GM19240 (cell line): ENCODE measurements around the gene CENPB.
"Not testable (repeated sequence)": the region's sequence is repeated elsewhere in the genome, so short reads cannot be mapped to it uniquely, and the experiment has no call there.

ENCODE experiments used
- DNase-seq: peaks from one replicate; pipeline ENCODE4 v3.0.0; 2011; ENCODE audit warnings: low spot score; ENCODE audit not compliant: insufficient read length

Gene CENPB, protein sequence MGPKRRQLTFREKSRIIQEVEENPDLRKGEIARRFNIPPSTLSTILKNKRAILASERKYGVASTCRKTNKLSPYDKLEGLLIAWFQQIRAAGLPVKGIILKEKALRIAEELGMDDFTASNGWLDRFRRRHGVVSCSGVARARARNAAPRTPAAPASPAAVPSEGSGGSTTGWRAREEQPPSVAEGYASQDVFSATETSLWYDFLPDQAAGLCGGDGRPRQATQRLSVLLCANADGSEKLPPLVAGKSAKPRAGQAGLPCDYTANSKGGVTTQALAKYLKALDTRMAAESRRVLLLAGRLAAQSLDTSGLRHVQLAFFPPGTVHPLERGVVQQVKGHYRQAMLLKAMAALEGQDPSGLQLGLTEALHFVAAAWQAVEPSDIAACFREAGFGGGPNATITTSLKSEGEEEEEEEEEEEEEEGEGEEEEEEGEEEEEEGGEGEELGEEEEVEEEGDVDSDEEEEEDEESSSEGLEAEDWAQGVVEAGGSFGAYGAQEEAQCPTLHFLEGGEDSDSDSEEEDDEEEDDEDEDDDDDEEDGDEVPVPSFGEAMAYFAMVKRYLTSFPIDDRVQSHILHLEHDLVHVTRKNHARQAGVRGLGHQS

DNA sequence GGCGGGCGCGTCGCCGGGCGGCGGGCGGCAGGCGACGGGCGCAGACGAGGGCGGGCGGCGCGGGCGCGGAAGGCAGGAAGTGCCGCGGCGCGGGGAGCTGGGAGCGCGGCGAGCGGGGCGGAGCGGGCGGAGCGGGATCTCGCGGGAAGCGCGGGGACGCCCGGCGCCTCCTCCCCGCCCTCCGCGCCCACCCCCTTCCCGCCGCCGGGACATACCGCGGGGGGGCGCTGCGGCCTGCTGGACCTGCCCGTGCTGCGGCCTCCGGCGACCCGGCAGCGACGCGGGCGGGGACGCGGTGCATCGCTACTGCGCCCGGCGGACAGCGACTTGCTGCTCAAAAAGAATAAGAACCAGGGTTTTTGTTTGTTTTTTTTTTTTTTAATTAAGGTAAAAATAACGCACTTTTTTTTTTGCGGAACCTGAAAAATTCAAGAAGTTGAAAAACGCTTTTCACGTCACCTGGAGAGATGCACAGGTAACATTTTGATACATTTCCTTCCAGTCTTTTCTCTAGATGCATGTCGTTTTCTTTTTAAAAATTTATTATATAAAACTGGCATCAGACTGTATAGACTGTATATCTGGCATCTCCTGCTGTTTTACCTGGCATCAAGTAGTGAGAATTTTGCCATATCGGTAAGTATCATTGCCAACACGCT is at the start of gene CENPB:
CENPB (minus strand) TSS at position 76 of the 659 bp plus-strand sequence. CDS start 257 bp downstream, outside the sequence.
- DNase-seq, result peak; percentile 94

DNA sequence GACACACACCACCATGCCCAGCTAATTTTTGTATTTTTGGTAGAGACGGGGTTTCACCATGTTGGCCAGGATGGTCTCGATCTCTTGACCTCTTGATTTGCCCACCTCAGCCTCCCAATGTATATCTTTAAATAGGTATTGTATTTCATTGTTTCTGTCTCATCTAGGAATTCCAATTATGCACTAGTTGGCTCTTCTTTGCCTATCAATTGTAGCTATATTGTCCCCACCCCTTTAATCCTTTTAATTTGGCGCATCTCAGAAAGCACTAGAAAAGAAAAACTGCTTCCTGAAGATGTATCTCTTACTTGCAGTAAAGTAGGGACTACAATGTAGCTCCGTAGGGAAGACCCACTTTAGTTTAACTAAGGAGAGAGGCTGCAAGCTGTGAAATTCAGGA is 49.6 kb upstream of the CENPB start:
- no peak for DNase-seq

DNA sequence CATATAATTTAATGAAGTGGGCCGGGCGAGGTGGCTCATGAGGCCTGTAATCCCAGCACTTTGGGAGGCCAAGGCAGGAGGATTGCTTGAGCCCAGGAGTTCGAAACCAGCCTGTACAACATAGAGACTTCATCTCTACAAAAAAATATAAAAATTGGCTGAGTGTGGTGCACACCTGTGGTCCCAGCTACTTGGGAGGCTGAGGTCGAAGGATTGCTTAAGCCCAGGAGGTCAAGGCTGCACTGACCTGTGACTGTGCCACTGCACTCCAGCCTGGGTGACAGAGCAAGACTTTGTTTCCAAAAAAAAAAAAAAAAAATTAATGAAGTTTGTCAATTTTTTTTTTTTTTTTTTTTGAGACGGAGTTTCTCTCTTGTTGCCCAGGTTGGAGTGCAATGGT is 43.4 kb upstream of the CENPB start:
- not testable (repeated sequence) for DNase-seq

DNA sequence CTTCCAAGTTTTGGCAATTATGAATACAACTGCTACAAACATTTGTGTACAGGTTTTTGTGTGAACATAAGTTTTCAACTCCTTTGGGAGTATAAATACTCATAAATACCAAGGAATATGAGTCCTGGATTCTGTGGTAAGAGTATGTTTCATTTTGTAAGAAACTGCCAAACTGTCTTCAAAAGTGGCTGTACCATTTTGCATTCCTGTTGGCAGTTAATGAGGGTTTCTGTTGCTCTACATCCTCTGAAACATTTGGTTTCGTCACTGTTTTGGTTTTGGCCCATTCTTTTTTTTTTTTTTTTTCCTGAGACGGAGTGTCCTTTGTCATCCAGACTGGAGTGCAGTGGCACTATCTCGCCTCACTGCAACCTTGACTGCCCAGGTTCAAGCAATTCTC is 42.3 kb upstream of the CENPB start:
- DNase-seq, result no peak

DNA sequence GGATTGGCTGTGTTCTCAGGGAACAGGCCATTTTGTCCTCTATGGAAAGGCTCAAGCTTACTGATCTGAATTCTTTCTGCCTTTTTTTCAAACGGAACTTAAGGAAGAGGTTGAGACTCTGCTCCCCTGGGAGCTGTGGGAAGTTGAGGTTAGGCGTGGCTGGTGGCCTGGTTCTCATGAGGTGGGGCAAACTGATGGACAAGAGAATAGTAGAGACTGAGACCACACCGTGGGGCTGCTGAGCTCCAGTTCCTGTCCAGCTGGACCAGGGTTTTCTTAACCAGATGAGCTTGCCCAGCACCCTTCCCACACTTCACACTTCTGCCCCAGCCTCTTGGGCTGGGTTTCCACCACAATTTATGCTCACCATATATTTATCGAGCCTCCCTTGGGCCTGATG is 39.9 kb upstream of the CENPB start:
- no peak for DNase-seq

DNA sequence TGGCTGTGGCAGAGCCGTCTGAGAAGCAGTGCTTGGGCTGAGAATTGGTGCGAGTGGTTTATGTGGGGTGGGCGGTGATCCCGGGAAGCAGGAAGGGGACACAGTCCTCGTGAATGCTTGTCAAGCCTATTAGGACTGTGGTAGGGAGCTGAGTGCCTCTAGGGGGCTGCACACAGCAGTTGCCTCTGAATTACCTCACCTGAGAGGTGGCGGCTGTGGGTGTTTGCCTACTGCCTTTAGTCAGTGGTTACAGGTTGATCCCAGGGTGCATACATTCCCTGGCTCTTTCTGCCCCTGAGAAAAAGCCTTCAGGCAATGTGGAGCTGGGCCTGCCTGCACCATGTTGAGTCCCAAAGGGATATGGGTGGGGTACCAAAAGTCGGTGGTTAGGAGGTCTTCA is 39.0 kb upstream of the CENPB start:
- DNase-seq, result no peak

DNA sequence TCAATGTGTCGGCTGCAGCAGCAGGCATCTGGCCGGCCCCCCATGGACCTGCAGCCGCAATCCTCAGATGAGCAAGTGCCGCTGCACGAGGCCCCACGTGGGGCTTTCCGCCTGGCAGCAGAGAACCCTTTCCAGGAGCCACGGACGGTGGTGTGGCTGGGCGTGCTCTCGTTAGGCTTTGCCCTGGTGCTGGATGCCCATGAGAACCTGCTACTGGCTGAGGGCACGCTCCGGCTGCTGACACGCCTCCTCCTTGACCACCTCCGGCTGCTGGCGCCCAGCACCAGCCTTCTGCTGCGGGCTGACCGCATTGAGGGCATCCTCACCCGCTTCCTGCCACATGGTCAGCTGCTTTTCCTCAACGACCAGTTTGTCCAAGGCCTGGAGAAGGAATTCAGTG is 37.3 kb upstream of the CENPB start:
- DNase-seq, result no peak

DNA sequence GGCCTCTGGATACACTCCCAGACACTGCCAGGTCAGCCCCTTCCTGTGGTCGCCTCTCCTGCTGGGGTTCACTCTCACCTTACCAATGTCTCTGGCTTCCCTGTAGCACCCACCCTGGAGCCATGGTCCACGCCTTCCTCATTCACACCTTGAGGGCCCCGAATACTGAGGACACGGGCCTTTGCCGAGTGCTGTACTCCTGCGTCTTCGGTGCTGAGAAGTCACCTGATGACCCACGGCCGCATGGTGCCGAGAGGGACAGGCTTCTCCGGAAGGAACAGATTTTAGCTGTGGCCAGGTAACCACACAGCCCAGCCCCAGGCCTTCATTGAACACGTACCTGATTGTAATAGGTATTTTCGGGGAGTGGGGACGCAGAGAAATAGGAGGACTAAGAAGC is 35.5 kb upstream of the CENPB start:
- no peak for DNase-seq

DNA sequence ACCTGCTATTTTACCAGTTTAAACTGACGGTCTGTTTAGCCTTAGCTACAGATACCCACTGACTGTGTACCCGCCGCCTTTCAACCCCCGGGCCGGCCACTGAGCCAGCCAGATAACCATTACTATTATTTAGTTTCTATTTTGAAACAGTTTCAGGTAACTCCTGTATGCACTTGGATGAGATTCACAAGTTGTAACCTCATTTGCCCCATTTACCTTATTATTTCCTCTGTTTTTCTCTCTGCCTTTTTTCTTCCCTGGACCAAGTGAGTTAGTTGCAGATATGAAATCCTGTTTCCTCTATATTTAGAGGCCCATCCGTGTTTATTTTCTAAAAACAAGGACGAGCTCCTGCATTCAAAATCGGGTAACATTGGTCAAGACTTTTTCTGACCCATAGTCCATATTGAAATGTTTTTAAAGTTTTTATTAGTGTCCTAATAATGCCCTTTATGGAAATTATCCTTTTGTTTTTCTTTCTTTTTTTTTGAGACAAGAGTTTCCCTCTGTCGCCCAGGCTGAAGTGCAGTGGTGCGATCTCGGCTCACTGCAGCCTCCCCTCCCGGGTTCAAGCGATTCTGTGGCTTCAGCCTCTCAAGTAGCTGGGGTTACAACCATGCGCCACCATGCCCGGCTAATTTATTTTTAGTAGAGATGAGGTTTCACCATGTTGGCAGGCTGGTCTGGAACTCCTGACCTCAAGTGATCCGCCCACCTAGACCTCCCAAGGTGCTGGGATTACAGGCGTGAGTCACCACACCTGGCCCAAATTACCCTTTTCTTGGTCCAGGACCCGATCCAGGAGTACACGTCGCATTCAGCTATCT is 34.6 kb upstream of the CENPB start:
- DNase-seq, result no peak

DNA sequence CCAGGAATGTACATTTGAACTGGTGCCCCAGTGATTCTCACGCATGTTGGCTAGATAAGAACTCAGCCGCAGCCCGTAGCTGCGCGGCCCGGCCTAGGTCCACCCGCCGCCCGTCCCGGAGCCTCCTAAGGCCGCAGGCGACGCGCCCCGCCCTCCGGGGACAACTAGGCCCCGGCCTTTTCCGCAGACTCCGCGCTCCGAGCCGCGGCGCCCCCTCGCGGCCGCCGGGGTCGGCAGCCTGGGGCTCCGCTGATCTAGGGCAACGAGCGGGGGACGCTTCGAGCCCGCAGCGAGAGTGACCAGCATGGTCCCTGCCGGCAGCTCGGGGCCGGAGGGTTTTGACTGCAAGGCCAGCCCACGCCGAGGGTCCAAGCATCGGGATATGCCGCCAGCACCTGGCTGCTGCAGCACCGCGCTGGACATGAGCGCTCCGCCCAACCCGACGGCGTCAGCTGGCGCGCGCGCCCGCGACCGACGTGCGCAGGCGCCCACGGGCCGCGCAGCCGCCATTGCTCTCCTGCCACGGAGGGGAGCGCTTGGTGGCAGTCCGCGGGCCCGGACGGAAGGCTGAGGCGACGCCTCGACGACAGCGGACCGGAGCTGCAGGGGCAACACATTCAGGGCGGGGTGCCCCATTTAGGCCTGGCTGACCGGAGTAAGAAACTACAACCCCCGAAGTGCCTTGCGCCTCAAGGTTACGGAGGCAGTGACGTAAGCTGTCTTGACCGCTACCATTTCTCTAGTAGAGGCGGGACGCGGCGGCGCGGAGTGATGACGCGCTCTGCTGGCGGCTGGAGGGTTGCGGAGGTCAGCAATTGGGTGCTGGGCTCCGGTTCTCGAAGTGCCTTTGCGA is 33.7 kb upstream of the CENPB start, which contains the start of gene AP5S1:
AP5S1 (plus strand) TSS at position 500 of the 853 bp plus-strand sequence. CDS start 1,571 bp downstream, outside the sequence.
- DNase-seq, result peak; percentile 89

DNA sequence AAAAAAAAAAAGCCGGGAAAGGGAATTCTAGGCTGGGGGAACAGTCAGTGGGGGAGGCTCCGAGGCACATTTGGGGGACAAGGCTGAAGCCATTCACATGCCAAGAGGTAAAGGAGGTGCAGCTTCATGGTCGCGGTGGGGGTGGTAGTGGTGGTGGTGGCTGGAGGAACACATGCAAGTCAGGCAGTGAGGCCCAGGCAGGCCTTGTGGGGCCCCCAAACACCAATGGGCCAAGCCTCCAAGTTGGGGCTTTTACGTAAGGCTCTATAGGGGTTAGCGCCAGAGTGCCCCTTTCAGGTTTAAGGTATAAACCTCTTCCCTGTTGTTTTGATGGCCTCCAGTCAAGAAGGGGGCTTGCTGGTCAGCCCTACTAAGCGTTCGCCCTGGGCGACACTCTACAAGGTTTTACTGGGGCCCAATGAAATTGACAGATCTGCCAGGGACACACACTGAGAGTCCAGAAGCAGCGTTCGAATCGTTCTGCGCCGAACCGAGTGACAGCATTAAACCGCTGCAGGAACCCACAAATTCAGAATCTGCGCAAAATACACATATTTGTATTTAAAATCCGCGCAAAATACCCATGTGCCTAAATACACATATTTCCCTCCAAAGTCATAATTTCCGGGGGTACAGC is 33.0 kb upstream of the CENPB start:
- DNase-seq, result no peak

DNA sequence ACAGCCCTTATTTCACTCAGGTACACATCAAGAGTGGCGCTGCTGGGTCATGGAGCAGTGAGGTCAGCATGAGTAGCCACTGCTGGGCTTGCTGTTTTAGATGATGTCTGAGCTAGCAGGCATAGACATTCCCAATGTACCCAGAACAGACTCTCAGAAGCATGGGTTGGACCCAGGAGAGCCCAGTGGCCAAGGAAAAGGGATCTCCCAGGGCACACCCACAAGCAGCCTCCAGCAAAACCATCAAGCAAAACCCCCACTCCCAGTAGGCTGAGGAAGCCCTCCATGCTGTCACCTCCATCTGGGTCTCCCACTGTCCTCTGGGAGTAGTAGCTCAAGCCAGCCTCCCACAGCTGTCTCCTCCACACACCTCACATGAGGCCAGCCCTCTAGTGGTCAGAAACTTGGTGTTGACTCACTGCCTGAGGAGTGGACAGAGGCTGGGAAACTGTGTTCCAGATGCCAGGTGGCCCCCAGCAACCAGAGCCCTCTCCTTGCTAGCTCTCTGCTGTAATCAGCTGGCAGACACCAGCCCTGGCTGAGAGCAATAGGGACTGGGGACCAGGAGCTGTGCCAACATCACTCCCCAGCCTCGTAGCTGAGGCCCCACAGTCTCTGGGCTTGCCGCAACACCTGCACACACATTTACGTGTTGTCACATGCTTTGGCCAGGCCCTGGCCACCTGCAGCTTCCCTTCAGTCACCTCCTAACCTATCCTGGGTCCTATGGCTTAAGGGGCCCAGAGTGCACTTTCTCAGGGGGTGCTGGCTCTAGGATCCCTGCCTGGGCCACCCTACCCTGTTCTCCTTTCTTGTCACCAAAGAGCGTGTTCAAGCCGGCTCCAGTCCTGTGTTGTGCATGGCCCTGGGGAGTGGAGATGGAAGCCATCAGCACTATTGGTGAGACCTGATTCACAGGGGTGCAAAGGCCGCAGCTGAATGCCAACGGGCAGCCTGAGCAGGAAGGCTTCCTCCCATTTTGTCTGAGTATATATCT is 31.9 kb upstream of the CENPB start:
- DNase-seq, result no peak

DNA sequence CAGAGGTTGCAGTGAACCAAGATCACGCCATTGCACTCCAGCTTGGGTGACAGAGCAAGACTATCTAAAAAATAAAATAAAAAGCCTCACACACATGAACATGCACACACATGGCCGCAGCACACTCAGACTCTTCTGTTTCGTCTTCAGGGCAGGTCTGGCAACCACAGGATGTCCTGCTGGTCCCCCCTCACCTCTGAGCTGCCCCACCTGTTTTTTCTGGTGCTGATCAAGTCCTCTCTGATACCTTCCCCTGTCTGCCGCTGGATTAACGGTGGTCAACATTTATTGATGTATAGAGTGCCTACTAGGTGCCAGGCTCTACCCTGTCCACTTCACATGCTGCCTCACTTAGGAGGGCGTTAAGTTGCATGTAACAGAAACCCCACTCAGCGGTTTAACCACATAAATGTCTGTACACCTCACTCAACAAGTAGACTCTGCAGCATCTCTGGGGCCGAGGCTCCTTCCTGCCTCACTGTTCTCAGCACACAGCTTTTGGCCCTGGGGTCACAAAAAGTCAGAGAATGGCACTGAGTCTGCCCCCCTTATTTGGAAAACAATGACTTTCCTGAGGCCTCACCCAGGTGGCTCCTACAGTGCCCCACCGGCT is 29.3 kb upstream of the CENPB start:
- DNase-seq, result no peak

DNA sequence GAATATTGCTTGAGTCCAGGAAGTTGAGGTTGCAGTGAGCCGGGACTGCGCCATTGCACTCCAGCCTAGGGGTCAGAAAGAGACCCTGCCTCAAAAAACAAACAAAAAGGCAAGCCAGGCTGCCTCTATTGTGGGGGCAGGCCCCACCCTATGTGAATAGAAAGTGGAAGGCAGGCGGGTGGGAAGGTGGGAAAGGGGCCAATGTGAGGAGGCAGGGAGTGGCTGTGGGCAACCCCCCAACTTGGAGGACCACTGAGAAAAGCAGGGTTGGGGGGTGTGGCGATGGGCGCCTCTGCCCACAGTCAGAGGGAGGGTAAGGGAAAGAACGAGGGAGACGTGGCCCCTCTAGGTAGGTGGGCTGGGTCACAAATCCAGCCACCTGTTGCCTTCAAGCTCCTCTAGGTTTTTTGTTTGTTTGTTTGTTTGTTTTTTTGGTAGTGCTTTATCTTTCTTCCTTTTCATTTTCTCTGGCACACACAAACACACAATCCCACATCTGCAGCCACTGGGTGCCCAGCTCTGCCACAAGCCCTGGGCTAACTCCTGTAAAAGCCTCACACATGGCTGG is 28.5 kb upstream of the CENPB start:
- no peak for DNase-seq

DNA sequence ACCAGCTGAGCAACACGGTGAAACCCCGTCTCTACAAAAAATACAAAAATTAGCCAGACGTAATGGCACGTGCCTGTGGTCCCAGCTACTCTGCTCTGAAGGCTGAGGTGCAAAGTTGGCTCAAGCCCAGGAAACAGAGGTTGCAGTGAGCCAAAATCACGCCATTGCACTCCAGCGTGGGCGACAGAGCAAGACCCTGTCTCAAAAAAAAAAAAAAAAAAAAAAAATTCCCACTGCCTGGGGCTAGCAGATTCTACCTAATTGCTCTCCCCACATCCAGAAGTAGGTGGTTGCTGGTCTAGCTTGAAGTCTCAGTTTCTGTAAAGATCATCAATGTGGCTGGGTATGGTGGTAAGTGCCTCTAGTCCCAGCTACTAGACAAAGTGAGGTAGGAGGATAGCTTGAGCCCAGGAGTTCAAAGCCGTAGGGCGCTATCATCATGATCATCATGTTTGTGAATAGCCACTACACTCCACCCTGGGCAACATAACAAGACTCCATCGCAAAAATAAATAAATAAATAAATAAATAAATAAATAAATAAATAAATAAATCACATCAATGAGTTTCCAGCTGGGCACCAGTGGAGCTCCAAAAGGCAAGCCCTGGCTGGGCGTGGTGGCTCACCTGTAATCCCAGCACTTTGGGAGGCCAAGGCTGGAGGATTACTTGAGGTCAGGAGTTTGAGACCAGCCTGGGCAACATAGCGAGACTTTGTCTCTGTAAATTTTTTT is 27.5 kb upstream of the CENPB start:
- no peak for DNase-seq

DNA sequence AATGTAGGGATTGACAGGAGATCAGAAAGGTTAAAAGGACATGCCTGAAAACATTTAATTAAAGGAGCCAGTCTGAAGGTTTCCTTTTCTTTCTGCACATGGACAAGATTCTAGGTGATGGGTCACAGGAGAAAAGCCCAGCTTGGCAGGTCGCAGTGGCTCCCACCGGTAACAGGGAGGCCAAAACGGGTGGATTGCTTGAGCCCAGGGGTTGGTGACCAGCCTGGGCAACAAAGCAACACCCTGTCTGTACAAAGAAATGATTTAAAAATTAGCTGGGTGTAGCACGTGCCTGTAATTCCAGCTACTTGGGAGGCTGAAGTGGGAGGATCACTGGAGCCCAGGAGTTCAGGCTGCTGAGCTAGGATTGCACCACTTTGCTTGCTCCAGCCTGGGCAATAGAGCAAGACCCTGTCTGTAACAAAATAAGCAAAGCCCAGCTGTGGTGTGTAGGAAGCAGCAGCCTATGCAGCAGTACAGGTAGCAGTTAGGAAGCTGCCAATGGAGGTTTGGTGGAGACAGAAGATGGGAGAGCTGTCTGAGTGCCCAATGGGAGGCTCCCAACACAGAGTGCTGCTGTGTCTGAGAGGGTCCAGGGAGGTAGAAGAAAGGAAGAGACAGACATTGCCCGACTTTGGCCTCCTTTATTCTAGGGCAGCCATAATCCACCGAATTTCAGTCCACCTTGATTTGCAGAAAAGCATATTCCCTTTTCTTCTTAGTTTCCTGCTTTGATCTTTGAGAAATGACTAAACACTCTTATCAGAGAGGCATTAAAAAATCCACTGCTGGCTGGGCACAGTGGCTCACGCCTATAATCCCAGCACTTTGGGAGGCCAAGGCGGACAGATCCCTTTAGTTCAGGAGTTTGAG is 26.7 kb upstream of the CENPB start:
- no peak for DNase-seq
